Stimulated activated CD4-positive, alpha-beta T cell treated with anti-CD3 and anti-CD28 coated beads, Interleukin-1b, Interleukin-23, amount 100 ng/mL, for 48 hours (primary cell): ENCODE measurements around the gene NFE2L1.
A peak's percentile ranks its signal among the peaks of the same experiment; 100 is the strongest.
"Not testable (repeated sequence)": the region's sequence is repeated elsewhere in the genome, so short reads cannot be mapped to it uniquely, and the experiment has no call there.

ENCODE experiments used
- DNase-seq: peaks from one replicate; pipeline ENCODE4 v3.0.0-alpha.2; 2020

The NFE2L1 gene, protein sequence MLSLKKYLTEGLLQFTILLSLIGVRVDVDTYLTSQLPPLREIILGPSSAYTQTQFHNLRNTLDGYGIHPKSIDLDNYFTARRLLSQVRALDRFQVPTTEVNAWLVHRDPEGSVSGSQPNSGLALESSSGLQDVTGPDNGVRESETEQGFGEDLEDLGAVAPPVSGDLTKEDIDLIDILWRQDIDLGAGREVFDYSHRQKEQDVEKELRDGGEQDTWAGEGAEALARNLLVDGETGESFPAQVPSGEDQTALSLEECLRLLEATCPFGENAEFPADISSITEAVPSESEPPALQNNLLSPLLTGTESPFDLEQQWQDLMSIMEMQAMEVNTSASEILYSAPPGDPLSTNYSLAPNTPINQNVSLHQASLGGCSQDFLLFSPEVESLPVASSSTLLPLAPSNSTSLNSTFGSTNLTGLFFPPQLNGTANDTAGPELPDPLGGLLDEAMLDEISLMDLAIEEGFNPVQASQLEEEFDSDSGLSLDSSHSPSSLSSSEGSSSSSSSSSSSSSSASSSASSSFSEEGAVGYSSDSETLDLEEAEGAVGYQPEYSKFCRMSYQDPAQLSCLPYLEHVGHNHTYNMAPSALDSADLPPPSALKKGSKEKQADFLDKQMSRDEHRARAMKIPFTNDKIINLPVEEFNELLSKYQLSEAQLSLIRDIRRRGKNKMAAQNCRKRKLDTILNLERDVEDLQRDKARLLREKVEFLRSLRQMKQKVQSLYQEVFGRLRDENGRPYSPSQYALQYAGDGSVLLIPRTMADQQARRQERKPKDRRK

DNA sequence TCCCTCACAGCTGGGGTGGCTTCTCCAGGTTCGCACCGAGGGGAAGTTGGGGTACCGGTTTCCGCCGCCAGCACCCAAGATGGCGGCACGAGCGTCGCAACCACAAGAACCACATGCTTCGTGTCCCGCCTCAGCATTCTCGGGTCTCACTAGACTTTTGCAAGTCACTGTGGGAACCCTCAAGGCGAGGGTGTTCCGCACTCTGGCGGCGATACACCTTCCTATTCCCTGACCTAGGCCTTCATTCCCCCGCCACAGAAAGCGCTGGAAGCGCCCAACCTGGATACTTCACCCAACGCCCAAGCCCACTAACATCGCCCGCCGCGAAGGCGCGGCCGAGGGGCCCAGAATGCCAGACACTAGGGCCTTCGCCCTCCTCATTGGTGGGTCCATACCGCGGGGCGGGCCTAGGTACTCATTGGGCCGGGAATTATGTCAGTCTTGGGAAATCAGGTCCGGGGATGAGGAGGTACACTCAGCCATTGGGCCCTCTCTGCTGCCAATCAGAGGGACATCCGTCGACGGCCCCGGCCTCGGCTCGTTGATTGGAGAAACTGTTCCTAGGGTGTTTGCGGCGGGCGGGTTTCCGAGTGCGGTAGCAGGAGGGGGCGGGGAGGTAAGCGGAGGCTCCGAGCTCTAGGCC lies at the start of gene NFE2L1:
Gene NFE2L1, plus strand, starts transcription at position 619 of the 643 bp plus-strand sequence. CDS start 2,760 bp downstream, outside the sequence.
- DNase-seq = peak; percentile 99

DNA sequence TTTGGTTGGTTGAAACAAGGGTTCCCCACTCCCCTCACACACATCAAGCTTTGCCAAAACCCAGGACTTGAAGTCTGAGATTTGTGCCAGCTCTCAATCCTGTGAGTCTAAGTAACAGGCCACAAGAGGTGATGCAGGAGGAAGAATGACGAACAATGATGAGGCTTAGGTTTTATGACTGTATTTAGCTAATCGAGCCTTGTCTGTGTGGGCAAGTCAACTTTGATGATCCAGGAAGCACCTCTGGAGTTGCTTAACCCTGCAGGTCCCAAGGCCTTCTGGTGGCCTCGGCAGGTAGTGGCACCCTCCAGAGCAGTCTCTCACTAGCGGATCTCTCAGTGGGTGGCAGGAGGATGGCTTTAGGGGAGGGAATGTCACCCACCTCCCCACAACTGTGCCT lies 48.6 kb upstream of the NFE2L1 start:
- DNase-seq = peak; percentile 14

DNA sequence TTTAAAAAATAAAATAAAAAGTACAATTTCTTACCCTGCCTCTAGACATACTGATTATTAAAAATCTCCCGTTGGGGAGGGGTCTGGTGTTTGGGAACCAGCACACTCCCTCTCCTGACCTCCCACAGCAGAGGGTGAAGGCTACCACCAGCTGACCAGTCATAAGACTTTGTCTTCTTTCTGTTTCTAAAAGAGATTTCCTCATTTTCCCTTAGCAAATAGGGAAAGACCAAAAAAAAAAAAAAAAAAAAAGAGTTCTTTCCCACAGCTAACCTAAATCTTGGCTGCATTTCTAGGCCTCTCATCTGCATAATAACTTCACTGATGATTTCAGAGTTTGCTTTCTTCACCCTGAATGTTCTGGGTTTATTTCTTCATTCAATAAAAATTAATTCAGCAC lies 47.0 kb upstream of the NFE2L1 start:
- DNase-seq = no peak

DNA sequence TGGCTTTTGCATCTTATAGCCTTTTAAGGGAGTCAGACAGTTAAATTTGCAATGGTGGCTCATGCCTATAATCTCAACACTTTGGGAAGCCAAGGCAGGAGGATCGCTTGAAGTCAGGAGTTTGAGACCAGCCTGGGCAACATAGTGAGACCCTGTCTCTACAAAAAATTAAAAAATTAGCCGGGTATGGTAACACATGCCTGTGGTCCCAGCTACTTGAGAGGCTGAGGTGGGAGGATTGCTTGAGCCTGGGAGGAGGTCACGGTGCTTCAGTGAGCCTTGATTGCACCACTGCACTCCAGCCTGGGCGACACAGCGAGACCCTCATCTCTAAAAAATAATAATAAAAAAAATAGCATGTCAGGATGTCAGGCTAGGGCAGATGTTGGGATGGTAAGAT lies 46.5 kb upstream of the NFE2L1 start:
- DNase-seq = not testable (repeated sequence)

DNA sequence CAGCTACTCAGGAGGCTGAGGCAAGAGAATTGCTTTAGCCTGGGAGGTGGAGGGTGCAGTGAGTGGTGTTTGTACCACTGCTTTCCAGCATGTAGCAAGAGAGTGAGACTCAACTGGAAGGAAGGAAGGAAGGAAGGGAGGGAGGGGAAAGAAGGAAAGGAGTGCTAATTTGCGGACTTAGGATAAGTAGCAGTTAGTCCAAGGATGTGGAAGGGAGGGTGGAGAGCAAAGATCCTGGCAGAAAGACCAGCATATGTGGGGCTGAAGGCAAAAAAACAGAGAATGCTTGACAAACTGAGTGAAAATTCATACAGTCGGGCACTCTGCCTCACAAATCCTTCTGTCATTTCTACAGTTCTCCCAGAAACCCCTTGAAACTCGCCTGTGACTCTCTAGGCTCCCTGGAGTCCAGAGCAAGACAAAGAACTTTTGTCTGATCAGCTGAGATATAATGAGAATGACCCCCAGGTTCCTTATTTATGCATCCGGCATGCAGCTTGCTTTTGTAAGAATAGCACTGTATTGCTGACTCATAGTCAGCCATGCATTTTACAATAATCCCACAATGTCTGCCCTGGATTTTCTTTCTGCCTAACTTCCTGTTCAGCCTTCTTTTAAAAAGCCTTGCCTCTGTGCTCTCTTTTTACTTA lies 45.8 kb upstream of the NFE2L1 start:
- no peak for DNase-seq

DNA sequence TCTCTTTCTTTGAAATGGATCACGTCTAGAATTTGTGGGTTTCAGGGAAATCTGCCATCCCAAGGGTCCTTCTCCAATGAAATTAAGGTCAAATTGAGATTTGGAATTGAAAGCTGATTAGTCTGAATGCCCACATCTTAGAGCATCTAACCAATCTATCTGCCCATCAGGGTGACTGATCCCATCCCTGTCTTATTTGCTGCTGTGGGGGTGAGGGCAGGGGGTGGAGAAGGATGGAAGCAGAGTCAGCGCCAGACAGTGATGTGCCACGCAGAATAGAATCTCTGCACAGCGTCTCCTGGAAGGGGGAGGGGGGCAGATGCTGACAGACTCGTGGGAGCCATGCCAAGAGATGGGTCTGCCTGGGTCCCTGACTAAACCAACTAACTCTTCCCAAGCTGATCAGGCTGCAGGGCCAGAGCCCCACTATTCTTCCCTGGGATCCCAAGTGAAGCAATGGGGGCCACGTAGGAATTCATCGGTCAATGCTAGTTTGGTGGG lies 45.2 kb upstream of the NFE2L1 start:
- no peak for DNase-seq

DNA sequence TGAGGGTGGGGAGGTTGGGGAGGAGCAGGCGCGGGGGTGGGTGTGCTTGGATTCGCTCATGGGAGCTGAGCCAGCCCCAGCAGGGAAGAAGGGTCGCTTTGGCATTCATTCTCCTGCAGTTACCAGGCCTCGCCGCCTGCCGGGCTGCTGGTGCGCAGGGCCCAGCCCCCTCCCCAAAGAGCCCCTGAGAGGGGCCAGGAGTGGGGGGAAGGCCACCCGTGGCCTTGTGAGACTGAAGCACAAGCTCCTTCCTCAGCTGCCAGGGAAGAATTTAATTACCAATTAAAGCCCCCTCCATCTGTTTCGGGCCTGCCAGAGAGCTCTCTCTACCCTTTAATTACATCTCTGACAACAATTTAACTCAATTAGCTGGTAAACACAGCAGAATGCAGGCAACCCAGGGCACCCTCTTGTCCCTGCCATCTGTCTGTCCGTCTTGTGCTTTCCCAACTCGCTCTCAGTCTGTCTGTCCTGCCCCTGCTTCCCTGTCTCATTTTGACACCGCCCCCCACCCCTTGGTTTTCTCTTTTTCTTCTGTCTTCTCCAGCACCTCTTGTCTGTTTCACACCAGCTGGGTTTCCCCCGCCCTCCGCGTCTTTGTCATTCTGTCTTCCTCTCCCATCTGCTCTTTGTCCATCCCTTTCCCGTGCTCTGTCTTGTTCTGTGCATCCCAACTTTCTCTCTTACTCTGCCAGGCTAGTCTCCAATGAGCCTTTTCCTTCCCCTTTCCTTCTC lies 44.6 kb upstream of the NFE2L1 start:
- no peak for DNase-seq

DNA sequence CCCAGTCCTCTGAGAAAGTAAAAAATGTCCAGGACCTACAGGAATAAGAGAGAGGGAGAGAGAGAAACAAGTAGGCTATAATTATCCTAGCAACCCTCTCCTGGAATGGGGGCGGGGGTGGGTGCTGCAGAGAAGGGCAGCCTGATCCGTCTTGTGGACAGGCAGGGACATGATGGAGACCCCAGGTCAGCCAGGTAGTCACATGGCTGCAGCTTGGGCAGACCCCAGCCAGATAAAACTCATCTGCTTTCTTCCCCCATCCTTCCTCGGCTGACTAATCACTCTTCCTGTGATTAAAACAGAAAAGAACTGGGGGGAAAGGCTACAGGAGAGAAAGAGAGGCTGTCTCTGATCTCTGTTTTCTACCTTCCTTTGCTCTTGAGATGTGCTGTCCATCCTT lies 43.2 kb upstream of the NFE2L1 start:
- DNase-seq = no peak

DNA sequence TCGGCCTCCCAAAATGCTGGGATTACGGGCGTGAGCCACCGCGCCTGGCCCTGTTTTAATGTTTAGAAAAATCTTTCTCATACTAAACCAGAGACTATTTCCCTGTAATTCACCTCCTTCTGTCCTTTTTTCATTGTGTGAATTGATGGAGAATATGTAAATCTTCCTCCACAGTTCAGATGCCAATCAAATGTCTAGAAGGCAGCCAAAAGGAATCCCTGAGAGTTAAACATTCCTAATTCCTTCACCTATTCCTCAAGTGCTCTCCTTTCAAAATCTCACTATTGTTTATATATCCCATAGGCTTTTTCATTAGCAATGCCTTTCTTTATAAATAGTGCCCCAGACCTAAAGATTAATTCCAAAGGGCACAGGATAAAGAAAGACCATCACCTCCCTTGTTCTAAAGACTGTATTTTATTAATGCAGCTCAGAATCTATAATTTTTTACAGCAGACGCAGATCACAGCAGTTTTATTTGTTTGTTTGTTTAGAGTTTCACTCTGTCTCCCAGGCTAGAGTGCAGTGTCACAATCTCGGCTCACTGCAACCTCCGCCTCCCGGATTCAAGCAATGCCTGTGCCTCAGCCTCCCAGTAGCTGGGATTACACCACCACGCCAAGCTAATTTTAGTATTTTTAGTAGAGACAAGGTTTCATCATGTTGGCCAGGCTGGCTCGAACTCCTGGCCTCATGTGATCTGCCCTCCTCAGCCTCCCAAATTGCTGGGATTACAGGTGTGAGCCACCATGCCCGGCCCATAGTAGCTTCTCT lies 41.0 kb upstream of the NFE2L1 start:
- DNase-seq = no peak

DNA sequence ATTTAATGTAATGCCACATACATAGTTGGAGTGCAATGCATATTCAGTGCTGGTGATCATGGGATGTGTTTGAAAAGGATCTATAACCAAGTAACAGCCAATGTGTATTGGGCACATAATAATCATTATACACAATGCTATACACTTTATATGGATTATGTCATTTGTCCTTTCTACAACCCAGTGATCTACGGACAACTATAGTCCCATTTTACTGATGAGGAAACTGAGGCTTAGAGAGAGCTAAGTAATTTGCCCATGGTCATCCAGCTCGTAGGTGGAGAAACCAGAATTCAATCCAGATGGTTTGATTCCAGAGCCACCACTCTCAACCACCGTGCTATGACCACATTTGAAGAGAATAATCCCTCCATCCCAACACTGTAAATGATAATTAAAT lies 38.0 kb upstream of the NFE2L1 start:
- DNase-seq = no peak

DNA sequence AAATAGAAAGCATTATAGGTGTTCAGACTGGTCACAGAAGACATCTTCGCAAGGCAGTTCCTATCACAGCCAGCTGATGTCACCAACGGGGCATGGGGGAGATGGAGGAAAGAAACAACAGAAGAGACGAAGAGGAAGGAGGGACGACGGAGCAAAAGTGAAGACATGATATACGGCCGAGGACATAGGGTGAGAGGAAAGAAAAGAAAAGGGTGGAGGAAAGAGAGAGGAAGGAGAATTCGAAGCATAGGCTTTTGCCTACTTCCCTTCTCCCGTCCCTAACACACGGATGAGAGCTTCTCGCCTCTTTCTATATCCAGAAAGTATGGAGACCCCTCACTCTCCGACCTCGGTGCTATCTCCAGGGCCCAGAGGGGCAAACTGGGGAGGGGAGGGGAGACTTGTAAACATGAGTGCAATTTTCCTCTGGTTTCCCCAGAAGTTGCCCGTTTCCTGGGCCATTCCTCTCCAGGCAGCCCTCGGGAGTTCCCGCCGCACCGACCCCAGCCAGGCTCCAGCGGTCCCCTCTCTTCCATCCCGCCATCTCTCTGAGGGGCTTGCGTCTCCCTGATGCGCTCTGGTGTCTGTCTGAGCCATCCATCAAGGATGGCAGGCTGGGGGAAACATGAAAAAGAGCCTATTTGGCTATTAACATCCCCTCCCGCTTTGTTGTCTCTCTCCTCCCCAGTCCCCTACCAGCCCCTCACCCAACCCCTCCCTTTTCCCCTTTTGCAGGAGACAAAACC lies 36.6 kb upstream of the NFE2L1 start:
- peak; percentile 51 for DNase-seq

DNA sequence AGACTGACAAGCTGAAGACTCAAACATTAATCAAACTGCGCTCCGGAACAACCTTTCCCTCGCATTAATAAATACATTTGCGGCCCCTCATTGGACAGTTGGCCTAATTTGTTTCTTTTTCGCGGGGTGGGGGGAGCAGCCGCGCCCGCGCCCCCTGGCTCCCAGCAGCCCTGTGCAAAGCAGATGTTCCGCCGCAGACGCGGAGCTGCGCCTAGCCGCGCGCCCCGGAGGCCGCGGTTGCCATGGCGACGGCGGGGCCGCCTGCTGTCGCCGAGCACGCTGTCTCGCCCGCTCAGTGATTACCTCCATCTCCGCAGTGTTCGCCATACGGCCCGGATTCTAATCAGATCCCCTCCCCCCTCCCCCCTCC lies 36.0 kb upstream of the NFE2L1 start:
- DNase-seq = peak; percentile 54

DNA sequence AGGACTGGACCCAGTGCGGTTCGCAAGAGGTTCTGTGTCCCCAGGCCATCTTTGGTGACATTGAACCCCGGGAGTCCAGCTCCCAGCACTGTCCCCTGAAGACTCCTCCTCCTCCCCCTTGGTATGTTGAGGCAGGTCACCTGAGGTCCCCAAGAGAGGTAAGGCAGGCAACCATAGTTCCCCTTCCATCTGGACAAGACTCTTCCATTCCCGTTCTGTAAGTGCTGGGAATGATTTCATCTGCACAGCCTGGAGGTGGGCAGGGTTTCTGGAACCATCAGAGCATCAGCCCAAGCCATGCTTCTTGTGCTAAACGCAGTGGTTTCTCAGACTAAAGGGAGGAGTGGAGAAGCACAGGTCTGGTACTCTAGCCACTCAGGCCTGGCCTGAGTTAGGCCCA lies 35.5 kb upstream of the NFE2L1 start:
- no peak for DNase-seq

DNA sequence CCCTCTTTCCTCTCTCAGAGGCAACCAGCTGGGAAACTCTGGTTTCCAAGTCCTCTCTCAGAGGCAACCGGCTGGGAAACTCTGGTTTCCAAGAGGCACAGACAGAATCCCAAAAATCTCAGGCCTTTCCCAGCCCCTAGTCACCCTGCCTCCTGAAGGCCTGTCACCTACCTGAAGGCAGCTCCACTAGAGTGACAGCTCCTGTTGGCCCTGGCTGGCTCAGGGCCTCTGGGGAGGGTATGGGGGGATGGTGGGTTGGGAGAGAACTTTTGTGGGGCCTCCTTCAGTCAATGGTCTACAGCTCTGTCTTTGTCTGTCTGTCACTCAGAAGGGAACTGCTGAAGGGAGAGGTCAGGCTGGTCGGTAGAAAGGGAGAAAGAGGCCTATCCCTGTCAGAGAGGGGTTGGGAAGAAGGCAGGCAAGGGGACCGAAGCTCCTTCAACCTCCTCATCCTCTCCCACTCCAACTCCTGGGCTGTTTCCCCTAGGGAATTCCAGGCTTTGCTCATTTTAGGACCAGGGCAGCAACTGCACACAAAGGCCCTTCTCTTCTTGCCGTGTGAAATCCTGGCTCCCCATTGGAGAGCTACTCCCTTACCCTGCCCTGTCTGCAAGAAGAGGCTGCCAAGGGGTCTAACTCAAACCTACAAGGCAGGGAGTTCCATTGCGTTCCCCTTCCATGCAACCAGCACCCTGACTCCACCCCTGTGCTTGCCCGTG lies 34.1 kb upstream of the NFE2L1 start:
- no peak for DNase-seq

DNA sequence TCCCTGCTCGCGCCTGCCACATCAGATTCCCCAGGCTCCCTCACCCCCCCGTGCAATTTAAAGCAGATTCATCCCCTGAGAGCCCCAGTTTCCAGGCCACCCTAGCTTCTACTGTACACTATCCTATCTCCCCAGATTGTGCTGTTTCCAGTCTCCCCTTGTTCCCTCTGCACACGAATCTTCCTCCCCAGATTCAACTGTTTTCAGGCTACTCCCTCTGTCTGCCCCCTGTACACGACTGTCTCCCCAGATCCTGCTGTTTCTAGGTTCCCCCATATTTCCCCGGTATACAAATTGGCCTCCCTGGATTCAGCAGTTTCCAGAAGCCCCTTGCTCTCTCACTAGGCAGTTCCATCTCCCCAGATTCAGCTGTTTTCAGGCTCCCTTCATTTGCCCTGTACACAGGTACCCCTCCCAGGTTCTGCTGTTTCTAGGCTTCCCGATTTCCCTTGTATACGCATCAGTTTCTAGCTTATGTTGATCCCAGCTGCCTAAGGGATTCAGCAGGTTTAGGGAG lies 33.5 kb upstream of the NFE2L1 start:
- DNase-seq = no peak

DNA sequence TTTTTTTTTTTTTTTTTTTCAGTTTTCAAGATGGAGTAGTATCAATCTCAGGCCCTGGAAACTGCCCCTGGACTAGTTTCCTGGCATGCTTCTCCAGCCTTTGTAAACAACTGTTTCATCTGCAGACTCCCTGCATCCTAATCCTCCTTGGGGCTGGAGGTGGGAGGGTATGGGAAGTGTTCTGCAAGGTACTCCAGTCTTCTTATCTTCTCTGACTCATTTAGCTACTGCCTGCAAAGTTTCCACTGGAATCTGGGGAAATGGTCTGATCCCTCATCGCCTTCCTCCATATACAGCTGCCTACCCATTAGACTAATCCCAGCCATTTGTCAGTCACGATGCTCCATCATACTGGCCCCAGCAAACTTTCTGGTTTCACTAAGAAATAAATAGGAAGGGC lies 32.0 kb upstream of the NFE2L1 start:
- no peak for DNase-seq

DNA sequence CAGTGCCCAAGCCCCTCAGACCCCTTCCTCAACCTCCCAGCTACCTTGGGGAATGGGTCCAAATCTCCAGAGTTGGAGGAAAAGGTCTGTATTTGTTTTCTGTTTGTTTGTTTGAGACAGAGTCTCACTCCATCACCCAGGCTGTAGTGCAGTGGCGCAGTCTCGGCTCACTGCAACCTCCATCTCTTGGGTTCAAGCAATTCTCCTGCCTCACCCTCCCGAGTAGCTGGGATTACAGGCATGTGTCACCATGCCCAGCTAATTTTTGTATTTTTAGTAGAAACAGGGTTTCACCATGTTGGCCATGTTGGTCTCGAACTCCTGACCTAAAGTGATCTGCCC lies 30.4 kb upstream of the NFE2L1 start:
- DNase-seq = not testable (repeated sequence)

DNA sequence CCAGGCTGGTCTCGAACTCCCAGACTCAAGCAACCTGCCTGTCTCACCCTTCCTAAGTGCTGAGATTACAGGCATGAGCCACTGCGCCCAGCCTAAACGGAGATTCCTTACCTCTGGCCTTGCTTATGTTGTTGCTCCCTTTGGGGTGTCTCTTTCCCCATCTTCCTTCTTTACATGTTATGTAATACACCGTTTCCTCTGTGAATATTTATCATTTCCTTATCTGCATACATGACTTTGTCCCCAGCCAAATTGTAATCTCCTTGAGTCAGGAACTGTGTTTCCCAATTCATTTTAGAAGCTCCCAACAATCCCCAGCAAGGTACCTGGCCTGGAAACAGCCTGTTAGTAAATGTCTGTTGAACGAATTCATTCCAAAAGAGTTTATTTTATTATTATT lies 26.2 kb upstream of the NFE2L1 start:
- DNase-seq = no peak

DNA sequence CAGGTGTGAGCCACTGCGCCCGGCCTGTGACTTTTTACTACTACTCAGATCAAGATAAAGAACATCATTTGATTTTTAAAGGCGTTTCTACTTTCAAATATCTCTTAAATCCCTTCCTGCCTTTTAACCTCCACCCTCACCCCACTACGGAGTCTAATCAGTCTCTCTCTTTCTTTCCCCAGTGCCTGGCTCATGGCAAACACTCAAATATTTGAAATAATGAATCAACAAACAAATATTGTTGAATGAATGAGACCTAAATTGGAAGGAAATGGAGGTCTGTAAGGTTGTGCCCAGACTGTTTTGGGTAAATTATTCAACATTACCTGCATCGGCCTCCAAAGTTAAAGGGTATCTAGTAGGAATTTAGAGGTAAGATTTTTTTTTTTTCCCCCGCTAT lies 25.3 kb upstream of the NFE2L1 start:
- no peak for DNase-seq
